ENCODE results near the gene PLA2G12B.

Gene PLA2G12B

DNA sequence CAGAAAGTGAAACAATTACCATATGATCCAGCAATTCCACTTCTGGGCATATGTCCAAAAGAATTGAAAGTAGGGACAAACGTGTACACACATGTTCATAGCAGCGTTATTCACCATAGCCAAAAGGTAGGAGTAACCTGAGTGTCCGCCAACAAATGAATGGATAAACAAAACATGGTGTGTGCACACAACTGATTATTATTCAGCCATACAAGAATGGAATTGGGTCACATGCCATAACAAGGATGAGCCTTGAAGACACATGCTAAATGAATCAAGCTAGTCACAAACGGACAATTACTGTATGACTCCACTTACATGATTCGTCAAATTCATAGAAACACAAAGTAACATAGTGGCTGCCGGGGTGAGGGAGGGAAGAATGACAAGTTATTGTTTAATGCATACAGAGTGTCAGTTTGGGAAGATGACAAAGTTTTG lies 65.2 kb downstream of the PLA2G12B start:
- peaks cover 0 to 30% (median 18%) of the 10 kb centered on the region in 11 experiments; a peak in 13 of 22 replicates for H3K9me3 ChIP-seq (replicated peaks in 1 of 11)
- peaks cover 30 to 55% (median 45%) of the 10 kb centered on the region in 10 experiments for H3K4me1 ChIP-seq
- TF ChIP-seq Cebpa-rat (IDR thresholded peaks at IDR 0.05), result no peak
- no peak overlapping the region for H3K27ac ChIP-seq
- no peaks in the 10 kb centered on the region for H3K27me3 ChIP-seq
- peaks cover 0 to 38% (median 25%) of the 10 kb centered on the region in 11 experiments; a peak in 14 of 22 replicates for H3K36me3 ChIP-seq
- peak overlapping the region in 1 of 11 experiments; percentile 87; a peak in 2 of 22 replicates for H3K4me2 ChIP-seq
- H3K4me3 ChIP-seq, result no peak overlapping the region
- H3K9ac ChIP-seq, result no peak overlapping the region
- no peaks in the 10 kb centered on the region for H4K20me1 ChIP-seq

DNA sequence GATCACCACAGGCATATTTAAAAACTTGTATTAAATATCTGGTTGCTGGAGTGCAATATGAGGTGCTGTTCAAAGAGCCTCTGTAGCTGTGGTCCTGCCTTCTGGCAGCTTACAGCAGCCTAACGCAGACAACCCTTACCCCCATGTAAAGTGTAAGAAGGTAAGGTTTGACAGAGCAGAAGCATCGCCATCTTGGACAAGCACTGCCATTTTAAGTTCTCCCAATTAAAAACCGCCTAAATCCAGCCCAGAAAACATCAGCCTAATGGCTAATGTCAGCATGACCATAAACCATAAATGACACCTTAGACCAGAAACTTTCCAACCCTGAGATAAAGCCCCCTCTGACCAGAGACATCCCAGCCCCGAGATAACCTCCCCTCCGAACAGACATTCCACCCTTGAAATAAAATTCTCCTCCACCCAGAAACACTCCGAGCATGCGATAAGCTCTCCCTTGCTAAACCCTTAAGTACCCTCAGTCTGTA lies 66.4 kb downstream of the PLA2G12B start:
- H3K27me3 ChIP-seq, result no peaks in the 10 kb centered on the region
- peaks cover 0 to 51% (median 35%) of the 10 kb centered on the region in 11 experiments; a peak in 16 of 22 replicates for H3K36me3 ChIP-seq
- H4K20me1 ChIP-seq, result no peaks in the 10 kb centered on the region
- H3K9me3 ChIP-seq (replicated peaks in 1 of 11), result peaks cover 0 to 35% (median 24%) of the 10 kb centered on the region in 11 experiments; a peak in 17 of 22 replicates
- no peak for TF ChIP-seq Cebpa-rat (IDR thresholded peaks at IDR 0.05)
- peak overlapping the region in 6 of 11 experiments; percentile 71 to 79 (median 74); a peak in 7 of 22 replicates for H3K9ac ChIP-seq
- H3K27ac ChIP-seq, result peak overlapping the region in 10 of 11 experiments; percentile 82 to 97 (median 86); a peak in 19 of 22 replicates
- H3K4me3 ChIP-seq, result peak overlapping the region in 3 of 10 experiments; percentile 1 to 52 (median 50); a peak in 3 of 20 replicates
- peak overlapping the region; percentile 76 to 98 (median 89); a peak in 21 of 22 replicates for H3K4me2 ChIP-seq
- H3K4me1 ChIP-seq, result peaks cover 30 to 60% (median 50%) of the 10 kb centered on the region in 10 experiments

- Histone ChIP-seq H3K4me2 (peak overlapping the region; percentile 76 to 98 (median 89)), H3K4me3 (peak overlapping the region; percentile 42 to 65 (median 52))
- TF ChIP-seq Cebpa-rat (IDR thresholded peaks at IDR 0.05), result peak in 1 of 11 experiments; percentile 11; a peak in 1 of 22 replicates
Observed at GRCh38 chr10:72887043-72887442, 67.6 kb downstream of the PLA2G12B start.

DNA sequence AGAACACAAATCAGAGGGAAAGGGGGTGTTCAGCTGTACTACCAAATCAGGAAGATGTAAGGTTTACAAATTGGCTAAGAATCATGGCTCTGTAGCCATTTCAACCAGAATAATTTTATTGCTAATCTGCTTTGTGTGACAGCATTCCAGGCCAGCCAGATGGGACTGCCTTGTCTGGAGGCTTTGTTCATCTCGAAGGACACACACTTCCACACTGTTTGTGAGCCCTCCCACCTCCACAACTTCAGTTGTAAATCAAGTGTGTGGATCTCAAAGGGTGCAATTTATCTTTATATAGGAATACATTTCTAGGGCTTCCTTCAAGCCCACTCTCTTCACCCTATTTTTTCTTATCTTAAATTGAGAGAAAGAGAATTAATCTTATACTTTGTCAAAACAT lies 68.0 kb downstream of the PLA2G12B start:
- peak overlapping the region; percentile 20 to 97 (median 86); a peak in 21 of 22 replicates for H3K27ac ChIP-seq
- peak overlapping the region in 10 of 11 experiments; percentile 61 to 79 (median 73); a peak in 19 of 22 replicates for H3K9ac ChIP-seq

More at GRCh38 chr10:72887043-72887442, 67.6 kb downstream of the PLA2G12B start:
- no peaks in the 10 kb centered on the region for H3K27me3 ChIP-seq
- peak overlapping the region; percentile 20 to 97 (median 86); a peak in 21 of 22 replicates for H3K27ac ChIP-seq
- no peaks in the 10 kb centered on the region for H4K20me1 ChIP-seq
- H3K9ac ChIP-seq, result peak overlapping the region in 10 of 11 experiments; percentile 61 to 79 (median 73); a peak in 19 of 22 replicates
- peaks cover 9 to 47% (median 35%) of the 10 kb centered on the region in 11 experiments; a peak in 21 of 22 replicates for H3K9me3 ChIP-seq (replicated peaks in 1 of 11)
- H3K4me1 ChIP-seq, result peaks cover 30 to 60% (median 50%) of the 10 kb centered on the region in 10 experiments
- peaks cover 0 to 56% (median 42%) of the 10 kb centered on the region in 11 experiments; a peak in 18 of 22 replicates for H3K36me3 ChIP-seq

DNA sequence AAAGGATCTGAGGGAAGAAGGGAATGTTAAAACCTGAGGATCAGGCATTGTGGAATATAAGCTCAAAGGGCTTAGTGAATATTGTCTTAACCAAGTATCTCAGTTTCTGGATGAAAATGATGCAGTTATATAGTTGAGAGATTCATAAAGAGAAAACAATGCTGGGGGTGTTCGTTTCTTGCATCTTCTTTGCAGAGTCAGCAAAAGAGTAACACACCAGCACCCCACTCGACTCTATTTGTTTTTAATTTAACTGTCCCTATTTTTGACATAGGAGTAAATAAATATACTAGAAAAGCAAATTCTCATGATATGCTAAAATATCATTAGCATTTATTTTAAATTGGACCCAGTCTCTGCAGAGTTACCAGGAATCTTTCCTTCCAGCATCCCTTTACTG lies 68.7 kb downstream of the PLA2G12B start:
- Histone ChIP-seq H3K4me2 (peak overlapping the region; percentile 76 to 98 (median 89); a peak in 21 of 22 replicates), H3K27me3 (no peaks in the 10 kb centered on the region), H4K20me1 (no peaks in the 10 kb centered on the region), H3K27ac (peak overlapping the region in 10 of 11 experiments; percentile 82 to 97 (median 86); a peak in 19 of 22 replicates), H3K4me3 (peak overlapping the region in 5 of 10 experiments; percentile 2 to 65 (median 52); a peak in 5 of 20 replicates), H3K36me3 (peaks cover 0 to 67% (median 53%) of the 10 kb centered on the region in 11 experiments; a peak in 19 of 22 replicates), H3K9me3 (replicated peaks in 1 of 11) (peaks cover 20 to 58% (median 46%) of the 10 kb centered on the region in 11 experiments), H3K4me1 (peaks cover 30 to 60% (median 50%) of the 10 kb centered on the region in 10 experiments), H3K9ac (peak overlapping the region in 4 of 11 experiments; percentile 73 to 79 (median 74); a peak in 4 of 22 replicates)
- TF ChIP-seq Cebpa-rat (IDR thresholded peaks at IDR 0.05), result no peak

More for the DNA sequence above, 68.0 kb downstream of the PLA2G12B start:
- Histone ChIP-seq H3K4me1 (peaks cover 30 to 60% (median 50%) of the 10 kb centered on the region in 10 experiments), H3K4me3 (peak overlapping the region; percentile 42 to 65 (median 52); a peak in 19 of 20 replicates), H3K4me2 (peak overlapping the region; percentile 76 to 98 (median 89)), H3K9me3 (replicated peaks in 1 of 11) (peaks cover 14 to 51% (median 40%) of the 10 kb centered on the region in 11 experiments), H3K27me3 (no peaks in the 10 kb centered on the region), H4K20me1 (no peaks in the 10 kb centered on the region), H3K36me3 (peaks cover 0 to 60% (median 46%) of the 10 kb centered on the region in 11 experiments; a peak in 19 of 22 replicates)
- no peak for TF ChIP-seq Cebpa-rat (IDR thresholded peaks at IDR 0.05)

Measured in BLaER1 treated with 17β-estradiol and CSF1 and Interleukin-3, amounts not matched to agents 10 nM and 100 nM (cell line).